Thyroid gland (tissue), 4 donors: ENCODE results near the gene NRARP. TPM values are rescaled to one million over a fixed set of nuclear protein-coding genes. Genes with fewer than 3 reads are reported as not detected.
A peak's percentile ranks its signal among the peaks of the same experiment; 100 is the strongest.

Source experiments
- DNase-seq, 2 donors: peaks; one replicate each; pipeline ENCODE4 v3.0.0-alpha.2; 2019
- H3K27ac ChIP-seq, 3 donors: fragments of 200-600 bp; sonication (generic); 1 replicate in 2 of 3; 2 replicates in 1 of 3; pipeline ENCODE4 v1.5.1; 2016 to 2019; ENCODE audit warnings: mild to moderate bottlenecking in 1 of 3, moderate library complexity in 1 of 3
- H3K27me3 ChIP-seq: fragments of 200-600 bp; sonication (generic); one replicate; pipeline ENCODE4 v1.5.1; 2019
- H3K36me3 ChIP-seq, 2 donors: fragments of 200-600 bp; sonication (generic); one replicate each; pipeline ENCODE4 v1.5.1; 2016 to 2019
- H3K4me1 ChIP-seq, 2 donors: fragments of 200-600 bp; sonication (generic); one replicate each; pipeline ENCODE4 v1.5.1; 2017 to 2019
- H3K4me3 ChIP-seq, 3 donors: fragments of 200-600 bp; sonication (generic); replicated peaks in 1 of 3; 1 replicate in 2 of 3; 2 replicates in 1 of 3; pipeline ENCODE4 v1.5.1; 2016; ENCODE audit warnings: mild to moderate bottlenecking in 1 of 3
- H3K9me3 ChIP-seq: fragments of 200-600 bp; sonication (generic); one replicate; pipeline ENCODE4 v1.5.1; 2017
- POLR2A ChIP-seq, 2 donors: fragments of 450-650 bp; IDR thresholded peaks; one replicate each; pipeline ENCODE4 v1.6.1; 2017; ENCODE audit warnings: antibody characterized with exemption in 2 of 2, mild to moderate bottlenecking in 2 of 2, moderate library complexity in 1 of 2
- WGBS, 2 donors: methylation state at CpG; one replicate each; pipeline ENCODE4 v1.1.5; 2017; 5-methylcytosine and 5-hydroxymethylcytosine counted together
- intact Hi-C: fragments of 100-400 bp; cut with DNase I; formaldehyde crosslinking; loops from one replicate; pipeline ENCODE4 v1.15.1; 2023
- total RNA-seq, 4 donors: library from RNA; depleted of rRNA; stranded (reverse); fragments of >200 nt; gene quantifications; one replicate each; pipeline ENCODE4 v1.2.3, GENCODE V29; 2016
- TF ChIP-seq, protein P1 (sequence below), 6 experiments: fragments of 200-600 bp in 3 of 6; fragments of 450-650 bp in 3 of 6; sonication (generic) in 3 of 6; IDR thresholded peaks; one replicate each; pipeline ENCODE4 v1.5.1; 2016 to 2019; ENCODE audit warnings: antibody characterized with exemption in 6 of 6, mild to moderate bottlenecking in 2 of 6, inconsistent platforms in 1 of 6, moderate library complexity in 1 of 6

Gene NRARP
- total RNA-seq, 4 donors from 2014 or later: 1.8 to 10.2 (median 6.8) TPM

DNA sequence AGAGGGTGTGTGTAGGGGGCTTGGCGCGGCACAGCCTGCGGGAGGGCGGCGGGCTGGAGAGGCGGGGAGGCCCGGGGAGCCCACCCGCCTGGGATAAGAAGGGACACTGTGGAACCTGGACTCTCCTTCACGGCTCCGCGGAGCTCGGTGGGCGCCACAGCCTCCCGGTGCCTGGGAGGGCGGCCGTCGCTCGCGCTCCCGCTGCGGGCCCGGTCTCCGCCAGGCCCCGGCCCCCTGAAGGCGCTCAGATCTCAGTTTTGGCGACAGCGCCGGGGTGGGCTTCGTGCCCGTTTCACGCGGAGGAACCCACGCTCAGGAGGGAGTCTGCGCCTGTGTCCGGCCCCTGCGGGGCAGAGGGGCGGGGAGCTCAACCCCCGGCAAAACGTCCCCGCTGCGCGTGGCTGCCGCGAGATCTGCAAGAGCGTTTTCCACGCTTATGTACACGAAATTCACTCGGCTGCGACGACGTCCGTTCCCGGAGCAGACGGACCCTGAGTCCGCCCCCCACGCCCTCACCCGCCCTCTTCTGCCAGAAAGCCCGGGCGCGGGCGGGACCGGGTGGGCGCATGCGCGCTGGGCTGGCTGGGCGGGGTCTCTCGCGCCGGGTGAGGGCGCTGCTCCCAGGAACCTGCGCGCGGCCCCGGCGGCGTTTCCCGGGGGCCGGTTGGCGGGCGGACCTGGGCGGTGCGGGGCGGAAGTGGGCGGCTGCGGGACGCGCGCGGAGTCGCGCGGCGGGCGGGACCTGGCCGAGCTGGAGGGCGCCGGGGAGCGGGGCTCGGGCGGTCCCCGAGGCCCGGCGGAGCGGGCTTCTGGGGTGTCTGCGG, 47.2 kb downstream of the NRARP start, which contains the start of gene NELFB:
TSS of gene NELFB (plus strand) at position 704 of the 824 bp plus-strand sequence.
- H3K4me3 ChIP-seq: peak within 1 kb of the TSS; percentile 68 to 78 (median 68)
- intact Hi-C loops: no loop called here
- WGBS, 2 donors: 2% methylated on average over 13 to 32 of the region's 105 CpGs
- peaks cover 0 to 8% of the 10 kb centered on the region in 2 donors for H3K36me3 ChIP-seq
- H3K9me3 ChIP-seq: no peaks in the 10 kb centered on the region
- peak within 1 kb of the TSS; percentile 2 to 69 (median 43) for H3K27ac ChIP-seq
- H3K27me3 ChIP-seq: no peaks in the 10 kb centered on the region
- peaks cover 16 to 22% of the 10 kb centered on the region in 2 donors for H3K4me1 ChIP-seq
- peak; percentile 95 for DNase-seq
- TF ChIP-seq POLR2A (IDR thresholded peaks at IDR 0.05): peak in 1 of 2 donors; percentile 68
- TF ChIP-seq, protein P1, sequence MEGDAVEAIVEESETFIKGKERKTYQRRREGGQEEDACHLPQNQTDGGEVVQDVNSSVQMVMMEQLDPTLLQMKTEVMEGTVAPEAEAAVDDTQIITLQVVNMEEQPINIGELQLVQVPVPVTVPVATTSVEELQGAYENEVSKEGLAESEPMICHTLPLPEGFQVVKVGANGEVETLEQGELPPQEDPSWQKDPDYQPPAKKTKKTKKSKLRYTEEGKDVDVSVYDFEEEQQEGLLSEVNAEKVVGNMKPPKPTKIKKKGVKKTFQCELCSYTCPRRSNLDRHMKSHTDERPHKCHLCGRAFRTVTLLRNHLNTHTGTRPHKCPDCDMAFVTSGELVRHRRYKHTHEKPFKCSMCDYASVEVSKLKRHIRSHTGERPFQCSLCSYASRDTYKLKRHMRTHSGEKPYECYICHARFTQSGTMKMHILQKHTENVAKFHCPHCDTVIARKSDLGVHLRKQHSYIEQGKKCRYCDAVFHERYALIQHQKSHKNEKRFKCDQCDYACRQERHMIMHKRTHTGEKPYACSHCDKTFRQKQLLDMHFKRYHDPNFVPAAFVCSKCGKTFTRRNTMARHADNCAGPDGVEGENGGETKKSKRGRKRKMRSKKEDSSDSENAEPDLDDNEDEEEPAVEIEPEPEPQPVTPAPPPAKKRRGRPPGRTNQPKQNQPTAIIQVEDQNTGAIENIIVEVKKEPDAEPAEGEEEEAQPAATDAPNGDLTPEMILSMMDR (IDR thresholded peaks at IDR 0.05): peak in 1 of 6 experiments; percentile 19

DNA sequence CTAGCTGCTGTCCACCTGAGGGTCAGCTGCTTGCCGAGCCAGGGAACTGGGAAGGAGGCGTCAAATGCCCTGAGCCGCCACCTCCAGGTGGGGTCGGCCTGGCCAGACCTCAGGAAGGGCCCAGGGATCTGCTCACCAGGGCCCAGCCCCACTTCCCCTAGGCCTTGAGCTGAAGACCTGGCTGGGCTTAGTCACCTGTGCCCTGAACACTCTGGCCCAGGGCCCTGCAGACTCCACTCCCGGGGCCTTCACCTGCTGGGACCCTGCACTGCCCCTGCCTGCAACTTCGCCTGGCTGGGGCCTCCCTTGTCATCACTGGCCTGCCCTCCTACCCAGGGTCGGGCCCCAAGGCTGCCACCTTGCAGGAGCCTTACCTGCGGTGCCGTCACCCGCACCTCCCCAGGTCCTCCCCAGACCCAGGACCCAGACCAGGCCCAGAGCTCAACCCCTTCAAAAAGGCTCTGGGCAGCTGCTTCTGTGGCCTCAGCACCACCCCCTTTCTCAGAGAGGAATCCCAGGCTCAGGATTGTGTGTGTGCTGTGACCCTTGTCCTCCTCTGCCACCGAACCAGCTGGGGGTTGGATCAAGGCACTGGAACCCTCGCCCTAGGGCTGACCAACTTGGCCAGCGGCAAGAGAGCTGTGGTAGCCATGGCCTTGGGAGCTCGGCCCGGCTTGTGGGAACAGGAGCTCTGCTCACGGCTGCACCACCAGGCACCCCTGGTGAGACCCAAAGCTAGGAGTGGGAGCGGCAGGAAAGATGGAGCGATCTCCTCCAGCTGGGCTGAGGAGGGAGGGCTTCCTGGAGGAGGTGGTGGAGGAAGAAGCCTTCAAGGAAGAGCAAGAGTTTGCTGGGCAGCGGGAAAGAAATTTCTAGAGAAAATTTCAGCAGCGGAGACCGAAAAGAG, 48.1 kb downstream of the NRARP start:
- 37 to 53% methylated on average over 12 to 18 of the region's 21 CpGs for WGBS, 2 donors
- TF ChIP-seq, protein P1 (IDR thresholded peaks at IDR 0.05): no peak
- no peak for TF ChIP-seq POLR2A (IDR thresholded peaks at IDR 0.05)
- intact Hi-C loops: no loop called here
- H3K4me3 ChIP-seq: peak overlapping the region; percentile 27 to 68 (median 54)
- peak overlapping the region; percentile 2 to 69 (median 4) for H3K27ac ChIP-seq
- peaks cover 16 to 22% of the 10 kb centered on the region in 2 donors for H3K4me1 ChIP-seq
- no peak for DNase-seq
- H3K27me3 ChIP-seq: no peaks in the 10 kb centered on the region
- H3K36me3 ChIP-seq: peaks cover 0 to 5% of the 10 kb centered on the region in 2 donors
- no peaks in the 10 kb centered on the region for H3K9me3 ChIP-seq

DNA sequence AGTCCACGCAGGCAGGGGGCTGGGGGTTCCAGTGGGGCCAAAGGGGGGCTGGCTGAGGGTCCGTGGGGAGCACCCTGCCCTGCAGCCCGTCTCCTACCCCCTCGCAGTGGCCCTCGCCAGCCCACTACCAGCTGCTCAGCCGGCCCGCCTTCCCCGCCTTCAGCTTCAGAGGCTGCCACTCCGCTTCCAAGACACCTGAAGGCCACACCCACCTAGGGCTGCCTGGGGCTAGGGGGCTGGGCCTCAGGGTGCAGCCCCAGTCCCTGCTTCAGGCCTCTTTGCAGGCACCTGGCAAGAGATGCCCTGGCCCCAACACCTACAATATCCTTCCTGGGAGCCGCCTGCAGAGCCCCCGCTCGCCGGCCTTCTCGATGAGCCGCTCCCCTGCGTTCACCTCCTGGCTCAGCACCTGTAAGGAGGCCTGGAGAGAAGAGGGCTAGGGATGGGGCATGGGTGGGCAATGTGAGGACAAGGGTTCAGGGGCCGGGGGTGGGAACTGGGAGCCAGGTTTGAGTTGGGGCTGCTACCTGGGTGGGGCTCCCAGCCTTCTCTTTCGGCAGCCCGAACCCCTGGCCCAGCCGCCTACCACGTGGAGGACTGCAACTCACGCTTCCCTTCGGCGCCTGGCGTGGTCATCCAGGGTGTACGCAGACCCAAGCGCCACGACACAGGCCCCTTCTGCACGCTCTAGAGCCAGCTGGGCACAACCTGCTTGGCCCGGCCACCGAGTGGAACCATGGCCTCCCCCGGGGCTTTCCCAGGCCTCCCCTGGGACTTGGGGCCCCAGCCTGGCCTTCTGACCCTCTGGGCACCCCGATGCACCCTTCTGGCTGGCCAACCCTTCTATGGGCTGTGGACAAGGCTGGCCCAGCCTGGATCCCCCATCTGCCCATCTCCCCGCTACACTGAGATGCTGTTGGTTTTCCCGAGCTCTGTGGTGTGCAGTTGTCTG, 49.2 kb downstream of the NRARP start:
- Histone ChIP-seq H3K9me3 (no peaks in the 10 kb centered on the region), H3K4me1 (peaks cover 16 to 22% of the 10 kb centered on the region in 2 donors), H3K36me3 (no peaks in the 10 kb centered on the region), H3K27me3 (no peaks in the 10 kb centered on the region), H3K4me3 (no peak overlapping the region), H3K27ac (no peak overlapping the region)
- TF ChIP-seq, protein P1 (IDR thresholded peaks at IDR 0.05): no peak
- TF ChIP-seq POLR2A (IDR thresholded peaks at IDR 0.05): no peak
- DNase-seq: no peak
- intact Hi-C loops: no loop called here
- WGBS, 2 donors: 85 to 95% methylated on average over 23 to 27 of the region's 35 CpGs

DNA sequence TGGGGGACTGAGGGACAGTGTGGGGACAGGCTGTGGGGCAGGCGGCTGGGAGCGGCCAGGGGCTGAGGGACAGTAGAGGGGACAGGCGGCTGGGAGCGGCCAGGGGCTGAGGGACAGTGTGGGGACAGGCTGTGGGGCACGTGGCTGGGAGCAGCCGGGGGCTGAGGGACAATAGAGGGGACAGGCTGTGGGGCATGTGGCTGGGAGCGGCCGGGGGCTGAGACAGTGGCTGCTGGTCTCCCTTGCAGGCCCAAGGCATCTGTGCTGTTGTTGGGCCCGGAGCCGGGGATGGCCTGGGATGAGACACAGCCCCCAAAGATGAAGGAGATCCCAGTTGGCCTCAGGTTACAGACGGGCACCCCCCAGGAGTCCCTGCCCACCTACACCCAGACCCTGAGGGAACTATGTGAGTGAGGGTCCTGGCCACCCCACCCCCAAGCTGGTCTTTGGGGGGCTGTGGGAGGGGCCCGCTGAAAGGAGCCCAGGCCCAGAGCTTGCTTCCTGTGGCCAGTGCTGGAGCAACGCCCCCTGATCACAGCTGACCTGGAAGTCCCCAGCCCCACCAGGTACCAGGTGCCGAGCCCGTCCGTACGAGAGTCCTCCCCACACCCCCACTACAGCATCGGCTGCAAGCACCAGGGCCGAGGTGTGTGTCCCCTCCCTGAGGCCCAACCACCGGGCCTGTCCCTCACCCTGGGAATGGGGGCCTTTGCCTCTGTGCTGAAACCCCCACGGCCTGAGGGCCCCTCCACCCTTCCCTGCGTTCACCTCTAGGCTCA, 50.4 kb downstream of the NRARP start:
- DNase-seq: no peak
- no peak overlapping the region for H3K27ac ChIP-seq
- no peaks in the 10 kb centered on the region for H3K9me3 ChIP-seq
- H3K4me1 ChIP-seq: peaks cover 14 to 19% of the 10 kb centered on the region in 2 donors
- intact Hi-C loops: no loop called here
- H3K27me3 ChIP-seq: no peaks in the 10 kb centered on the region
- TF ChIP-seq, protein P1 (IDR thresholded peaks at IDR 0.05): no peak
- no peak for TF ChIP-seq POLR2A (IDR thresholded peaks at IDR 0.05)
- no peak overlapping the region for H3K4me3 ChIP-seq
- no peaks in the 10 kb centered on the region for H3K36me3 ChIP-seq
- 86 to 91% methylated on average over 13 to 18 of the region's 22 CpGs for WGBS, 2 donors
